ENCODE data around the gene TRAPPC3L. TPM values are rescaled to one million over a fixed set of nuclear protein-coding genes. Genes with fewer than 3 reads are reported as not detected.

TRAPPC3L gene
- total and polyA plus RNA-seq, 9 of the 15 experiments (the other 6 are each of a cell fraction or from before 2014, with no cell fraction given) = not detected

DNA sequence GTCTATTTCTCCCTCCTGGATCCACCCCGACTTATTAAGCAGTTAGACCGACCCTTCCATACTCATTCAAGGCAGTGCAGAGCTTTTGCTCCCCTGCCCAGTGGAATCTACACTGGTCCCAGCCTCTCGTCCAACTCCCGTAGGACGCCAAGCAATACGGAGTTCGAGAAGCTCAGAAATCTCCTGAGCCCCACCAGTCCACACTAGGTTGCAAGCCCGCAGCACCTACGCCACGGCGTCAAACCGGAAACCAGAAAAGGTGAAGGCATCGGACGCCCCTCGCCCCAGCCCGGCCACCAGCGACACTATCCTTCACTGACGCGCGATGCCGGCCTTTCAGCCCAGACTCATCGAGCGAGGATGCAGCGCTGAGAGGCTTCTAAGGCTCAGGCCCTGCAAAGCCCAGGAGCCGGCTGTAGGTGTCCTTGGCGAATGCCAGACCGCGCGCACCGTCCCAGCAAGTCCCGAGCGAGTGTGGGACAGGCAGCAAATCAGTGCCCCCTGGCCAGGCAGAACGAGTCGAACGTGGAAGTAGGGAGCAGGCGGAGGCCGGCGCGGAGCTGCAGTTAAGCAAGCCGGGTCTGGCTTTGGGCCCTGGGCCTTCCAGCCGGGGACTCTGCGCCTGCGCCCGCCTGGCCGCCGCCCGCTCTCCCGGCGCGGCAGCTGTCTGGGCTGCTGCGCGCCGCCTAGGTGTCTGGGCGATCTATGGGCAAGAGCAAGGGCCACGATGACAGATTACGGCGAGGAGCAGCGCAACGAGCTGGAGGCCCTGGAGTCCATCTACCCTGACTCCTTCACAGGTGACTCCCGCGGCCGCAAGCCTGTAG, 25.6 kb upstream of the TRAPPC3L start, which contains the start of gene RWDD1 (continued):
- peak; percentile 99 for TF ChIP-seq REST (IDR thresholded peaks at IDR 0.05; ENCODE audit: borderline replicate concordance)
- 0 out of 2 replicates have a peak, but pooled peaks have one; percentile 38 for TF ChIP-seq REST (CRISPR knock-in tag; IDR thresholded peaks at IDR 0.05; ENCODE audit: low read depth)
- TF ChIP-seq ZNF253 (CRISPR knock-in tag; conservative IDR thresholded peaks at IDR 0.05) = no peak
- no peak for TF ChIP-seq ZNF785 (CRISPR knock-in tag; IDR thresholded peaks at IDR 0.05)
- peak; percentile 69 for TF ChIP-seq TAF1 (IDR thresholded peaks at IDR 0.05; ENCODE audit: control insufficient read depth, extremely low read depth, insufficient read depth, low read length, severe bottlenecking)
- TF ChIP-seq ZNF717 (CRISPR knock-in tag; IDR thresholded peaks at IDR 0.05) = no peak
- no peak; the same call in 1 of the 2 replicates for TF ChIP-seq EGR1 (conservative IDR thresholded peaks at IDR 0.05)
- no peak for TF ChIP-seq TSHZ1 (CRISPR knock-in tag; IDR thresholded peaks at IDR 0.05)
- no peak for TF ChIP-seq ZNF589 (CRISPR knock-in tag; IDR thresholded peaks at IDR 0.05; ENCODE audit: low read depth)
- TF ChIP-seq ZNF609 (CRISPR knock-in tag; IDR thresholded peaks at IDR 0.05; ENCODE audit: borderline replicate concordance) = no peak
